Heart left ventricle (tissue), 13 donors: ENCODE results near the gene AFAP1.

Source experiments
- CTCF ChIP-seq, 12 donors: fragments of 200-600 bp; sonication (generic) in 4 of 12; IDR thresholded peaks; one replicate each; pipeline versions ENCODE4 v1.5.0 to v1.8.0; 2018 to 2022; ENCODE audit warnings: antibody characterized with exemption in 12 of 12, mild to moderate bottlenecking in 5 of 12
- POLR2A ChIP-seq, 2 donors: fragments of 450-650 bp; IDR thresholded peaks; one replicate each; pipeline ENCODE4 v1.6.1; 2017; ENCODE audit warnings: antibody characterized with exemption in 2 of 2, mild to moderate bottlenecking in 2 of 2, moderate library complexity in 2 of 2
- donor health status: ischemic (EF 13 %, LVEDD 7.1; RV severe dilation, severe dysfunction).
- donor health status: DM: no; HTN: yes; CAD: no.
- donor health status: DM: no; HTN: no; CAD: no.
- donor health status: ischemic (EF 25% LVEDD 6.9; RV normal size, moderate dysfunction).
- donor health status: ischemic (EF 25% LVEDD 5.7; RV mildly dilated, moderate dysfunction).
- donor health status: ischemic (EF 35%, LVEDD 5.7; RV mildly dilated, moderate dysfunction).
- donor health status: nonischemic (EF 11% LVEDD 7.7; RV severe dilation, severe dysfunction).
- donor health status: DM: yes; HTN: yes; CAD: no.
- donor health status: PGD.
- donor health status: ischemic (EF 29% LVEDD 5.4; RV normal size, mild dysfunction).
- donor health status: nonischemic (EF 23%, LVEDD 6.1; RV moderate dilation, normal function).

- TF ChIP-seq POLR2A (IDR thresholded peaks at IDR 0.05) = no peak
- no peak for TF ChIP-seq CTCF (IDR thresholded peaks at IDR 0.05)
These were observed 15.7 kb upstream of the AFAP1 start for GRCh38 chr4:7955393-7955792.
